Testis (tissue), 3 donors: ENCODE results near the gene SEC22A. TPM values are rescaled to one million over a fixed set of nuclear protein-coding genes. Genes with fewer than 3 reads are reported as not detected.

ENCODE experiments used
- DNase-seq: peaks from one replicate; pipeline ENCODE4 v3.0.0-alpha.2; 2019
- H3K27ac ChIP-seq, 2 donors: fragments of 200-600 bp; sonication (generic); one replicate each; pipeline ENCODE4 v1.5.1; 2019
- H3K27me3 ChIP-seq: fragments of 200-600 bp; sonication (generic); one replicate; pipeline ENCODE4 v1.5.1; 2019
- H3K36me3 ChIP-seq: fragments of 200-600 bp; sonication (generic); one replicate; pipeline ENCODE4 v1.5.1; 2017; ENCODE audit warnings: low read depth; ENCODE audit errors: missing control alignments
- H3K4me1 ChIP-seq: fragments of 200-600 bp; sonication (generic); one replicate; pipeline ENCODE4 v1.5.1; 2019
- H3K4me3 ChIP-seq, 2 donors: fragments of 200-600 bp; sonication (generic); one replicate each; pipeline ENCODE4 v1.5.1; 2017 to 2019
- H3K9me3 ChIP-seq: fragments of 200-600 bp; sonication (generic); one replicate; pipeline ENCODE4 v1.5.1; 2017
- CTCF ChIP-seq, 3 experiments: fragments of 450-650 bp in 2 of 3; fragments of 200-600 bp in 1 of 3; sonication (generic) in 1 of 3; IDR thresholded peaks; one replicate each; pipeline ENCODE4 v1.5.1; 2016 to 2019; ENCODE audit warnings: antibody characterized with exemption in 3 of 3, mild to moderate bottlenecking in 2 of 3, moderate library complexity in 1 of 3
- POLR2A ChIP-seq: fragments of 450-650 bp; IDR thresholded peaks from one replicate; pipeline ENCODE4 v1.6.1; 2017; ENCODE audit warnings: antibody characterized with exemption, mild to moderate bottlenecking, moderate library complexity
- WGBS, 2 donors: methylation state at CpG; one replicate each; pipeline ENCODE4 v1.1.5; 2018; 5-methylcytosine and 5-hydroxymethylcytosine counted together
- intact Hi-C: fragments of 100-400 bp; cut with DNase I; formaldehyde crosslinking; loops from one replicate; pipeline ENCODE4 v1.15.1; 2023; ENCODE audit warnings: low total_unique reads
- polyA plus RNA-seq: library from polyadenylated mRNA; stranded (reverse); fragments of 350-450 nt; fragmentation: Illumina TruSeq; extraction: RNeasy Lipid Tissue Mini Kit (QIAGEN cat#74804); gene quantifications from one replicate; pipeline ENCODE4 v1.2.3, GENCODE V29; 2014; ENCODE audit warnings: low read depth, low replicate concordance; ENCODE audit not compliant: insufficient read depth
- total RNA-seq, 2 donors: library from RNA; depleted of rRNA; stranded (reverse); fragments of >200 nt; gene quantifications; one replicate each; pipeline ENCODE4 v1.2.3, GENCODE V29; 2016

Gene SEC22A
- total and polyA plus RNA-seq, 3 donors from 2014 or later, result 52.0 to 59.6 (median 58.8) TPM

- intact Hi-C loops, result loop anchor here (10.0 kb wide), 1 partner anchor 401 kb away; no protein-coding TSS in a partner anchor
- WGBS, 2 donors, result 80 to 92% methylated on average over 2 of the region's 2 CpGs
Observed at GRCh38 chr3:123256256-123256655, 54.5 kb downstream of the SEC22A start.

GRCh38 chr3:123258359-123258758 is 56.6 kb downstream of the SEC22A start:
- intact Hi-C loops, result loop anchor here (10.0 kb wide), 1 partner anchor 404 kb away; no protein-coding TSS in a partner anchor
- H3K9me3 ChIP-seq, result no peaks in the 10 kb centered on the region
- H3K4me3 ChIP-seq, result no peak overlapping the region
- DNase-seq, result no peak
- H3K4me1 ChIP-seq, result no peaks in the 10 kb centered on the region
- no peaks in the 10 kb centered on the region for H3K36me3 ChIP-seq
- H3K27ac ChIP-seq, result no peak overlapping the region
- H3K27me3 ChIP-seq, result no peaks in the 10 kb centered on the region
- TF ChIP-seq POLR2A (no peak), CTCF (IDR thresholded peaks at IDR 0.05) (no peak)

More at GRCh38 chr3:123256256-123256655, 54.5 kb downstream of the SEC22A start:
- no peak for TF ChIP-seq CTCF (IDR thresholded peaks at IDR 0.05)
- TF ChIP-seq POLR2A, result no peak
- no peak for DNase-seq
- Histone ChIP-seq H3K36me3 (no peaks in the 10 kb centered on the region), H3K27ac (no peak overlapping the region), H3K4me1 (no peaks in the 10 kb centered on the region), H3K27me3 (no peaks in the 10 kb centered on the region), H3K4me3 (no peak overlapping the region), H3K9me3 (no peaks in the 10 kb centered on the region)

- no peak overlapping the region for H3K27ac ChIP-seq
- H3K9me3 ChIP-seq, result no peaks in the 10 kb centered on the region
- TF ChIP-seq CTCF (IDR thresholded peaks at IDR 0.05) (peak; percentile 57 to 76 (median 59)), POLR2A (no peak)
- H3K4me3 ChIP-seq, result no peak overlapping the region
- DNase-seq, result no peak
- no peaks in the 10 kb centered on the region for H3K36me3 ChIP-seq
- WGBS, 2 donors, result 43 to 50% methylated on average over 3 of the region's 3 CpGs
- intact Hi-C loops, result loop anchor here (10.0 kb wide), 1 partner anchor 404 kb away; no protein-coding TSS in a partner anchor
- no peaks in the 10 kb centered on the region for H3K4me1 ChIP-seq
- no peaks in the 10 kb centered on the region for H3K27me3 ChIP-seq
Observed at GRCh38 chr3:123258811-123259420, 57.2 kb downstream of the SEC22A start.

- WGBS, 2 donors, result 88 to 92% methylated on average over 3 of the region's 3 CpGs
- no peaks in the 10 kb centered on the region for H3K9me3 ChIP-seq
- H3K36me3 ChIP-seq, result no peaks in the 10 kb centered on the region
- H3K27ac ChIP-seq, result no peak overlapping the region
- intact Hi-C loops, result no loop called here
- TF ChIP-seq POLR2A (no peak), CTCF (IDR thresholded peaks at IDR 0.05) (no peak)
- H3K4me1 ChIP-seq, result no peaks in the 10 kb centered on the region
- no peak overlapping the region for H3K4me3 ChIP-seq
- no peaks in the 10 kb centered on the region for H3K27me3 ChIP-seq
- no peak for DNase-seq
Observed at GRCh38 chr3:123261666-123262065, 59.9 kb downstream of the SEC22A start.

GRCh38 chr3:123262226-123262625 is 60.5 kb downstream of the SEC22A start:
- H3K9me3 ChIP-seq, result no peaks in the 10 kb centered on the region
- H3K4me3 ChIP-seq, result no peak overlapping the region
- WGBS, 2 donors, result 88 to 92% methylated on average over 2 of the region's 2 CpGs
- H3K4me1 ChIP-seq, result no peaks in the 10 kb centered on the region
- DNase-seq, result no peak
- TF ChIP-seq POLR2A (no peak), CTCF (IDR thresholded peaks at IDR 0.05) (no peak)
- intact Hi-C loops, result no loop called here
- no peaks in the 10 kb centered on the region for H3K36me3 ChIP-seq
- H3K27ac ChIP-seq, result no peak overlapping the region
- H3K27me3 ChIP-seq, result no peaks in the 10 kb centered on the region
